Measurements from ENCODE around the gene NNAT. TPM values are rescaled to one million over a fixed set of nuclear protein-coding genes. Genes with fewer than 3 reads are reported as not detected.
"Not testable (repeated sequence)": the region's sequence is repeated elsewhere in the genome, so short reads cannot be mapped to it uniquely, and the experiment has no call there.

The NNAT gene
- total RNA-seq, 2 experiments from 2014 or later, result not detected

DNA sequence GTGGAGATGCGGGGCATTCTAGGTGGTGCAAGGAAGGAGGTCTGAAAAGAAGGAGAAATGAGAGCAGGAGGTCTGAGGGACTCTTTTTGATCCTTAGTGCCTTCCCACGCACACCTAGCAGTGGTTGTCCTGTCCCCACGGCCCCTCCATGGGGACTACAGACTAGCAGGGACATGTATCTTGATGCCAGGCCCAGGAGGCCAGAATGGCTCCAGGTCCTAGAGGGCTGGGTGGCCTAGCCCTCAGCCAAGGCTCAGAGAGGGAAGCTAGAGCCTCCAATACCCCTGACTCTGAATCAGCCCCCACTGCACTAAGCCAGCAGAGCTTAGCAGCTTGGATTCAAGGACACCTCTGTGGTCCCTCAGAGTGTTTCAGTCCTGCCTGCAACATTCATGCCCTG is 23.3 kb downstream of the NNAT start:
- CTCF ChIA-PET, result no interaction called here
- Mint-ChIP-seq H3K27ac (no peak overlapping the region), H3K4me1 (peaks cover 3% of the 10 kb centered on the region), H3K4me3 (no peak overlapping the region), H3K36me3 (no peaks in the 10 kb centered on the region), H3K9me3 (ENCODE audit: low read depth) (no peaks in the 10 kb centered on the region), H3K27me3 (no peaks in the 10 kb centered on the region)
- ATAC-seq (no peak), DNase-seq (peak; percentile 31)

- ATAC-seq, result no peak
- H3K36me3 Mint-ChIP-seq, result no peaks in the 10 kb centered on the region
- no peak overlapping the region for H3K27ac Mint-ChIP-seq
- no peak overlapping the region for H3K4me3 Mint-ChIP-seq
- DNase-seq, result no peak
- no peaks in the 10 kb centered on the region for H3K27me3 Mint-ChIP-seq
- CTCF ChIA-PET, result no interaction called here
- no peaks in the 10 kb centered on the region for H3K9me3 Mint-ChIP-seq (ENCODE audit: low read depth)
- peaks cover 3% of the 10 kb centered on the region for H3K4me1 Mint-ChIP-seq
These were observed 24.5 kb downstream of the NNAT start for GRCh38 chr20:37545516-37545915.

DNA sequence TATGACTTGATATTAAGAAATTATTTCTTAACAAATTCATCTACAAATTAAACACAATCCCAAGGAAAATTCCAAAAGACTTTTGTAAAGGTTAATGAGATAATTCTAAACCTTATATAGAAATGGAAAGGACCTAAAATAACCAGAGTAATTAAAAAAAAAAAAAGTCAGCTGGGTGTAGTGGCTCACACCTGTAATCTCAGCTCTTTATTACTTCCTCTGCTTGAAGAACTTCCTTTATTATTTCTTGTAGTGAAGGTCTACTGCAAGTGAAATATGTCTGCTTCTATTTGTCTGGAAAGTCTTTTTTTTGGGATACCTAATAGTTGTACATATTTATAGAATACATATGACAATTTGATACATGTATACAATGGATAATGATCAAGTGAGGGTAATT is 26.9 kb downstream of the NNAT start:
- H3K36me3 Mint-ChIP-seq, result no peaks in the 10 kb centered on the region

DNA sequence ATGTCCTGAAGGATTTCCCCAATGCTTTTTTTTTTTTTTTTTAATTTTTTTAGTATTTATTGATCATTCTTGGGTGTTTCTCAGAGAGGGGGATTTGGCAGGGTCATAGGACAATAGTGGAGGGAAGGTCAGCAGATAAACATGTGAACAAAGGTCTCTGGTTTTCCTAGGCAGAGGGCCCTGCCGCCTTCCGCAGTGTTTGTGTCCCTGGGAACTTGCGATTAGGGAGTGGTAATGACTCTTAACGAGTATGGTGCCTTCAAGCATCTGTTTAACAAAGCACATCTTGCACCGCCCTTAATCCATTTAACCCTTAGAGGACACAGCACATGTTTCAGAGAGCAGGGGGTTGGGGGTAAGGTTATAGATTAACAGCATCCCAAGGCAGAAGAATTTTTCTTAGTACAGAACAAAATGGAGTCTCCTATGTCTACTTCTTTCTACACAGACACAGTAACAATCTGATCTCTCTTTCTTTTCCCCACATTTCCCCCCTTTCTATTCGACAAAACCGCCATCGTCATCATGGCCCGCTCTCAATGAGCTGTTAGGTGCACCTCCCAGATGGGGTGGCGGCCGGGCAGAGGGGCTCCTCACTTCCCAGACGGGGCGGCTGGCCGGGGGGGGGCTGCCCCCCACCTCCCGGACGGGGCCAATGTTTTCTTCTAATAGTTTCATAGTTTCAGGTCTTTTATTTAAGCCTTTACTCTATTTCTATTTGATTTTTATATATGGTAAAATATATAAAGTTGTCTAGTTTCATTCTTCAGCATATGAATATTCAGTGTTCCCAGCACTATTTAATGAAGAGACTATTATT is 29.3 kb downstream of the NNAT start:
- not testable (repeated sequence) for H3K4me1 Mint-ChIP-seq; H3K36me3 Mint-ChIP-seq; ATAC-seq; DNase-seq; H3K4me3 Mint-ChIP-seq; H3K27ac Mint-ChIP-seq; H3K9me3 Mint-ChIP-seq (ENCODE audit: low read depth)
- CTCF ChIA-PET, result interaction anchor here (0.7 to 1.9 kb wide), 2 partner anchors 508 to 733 kb away, joined by 4 to 5 read pairs; no protein-coding TSS in a partner anchor
- peaks cover 25% of the 10 kb centered on the region for H3K27me3 Mint-ChIP-seq

More for the DNA sequence above, 26.9 kb downstream of the NNAT start:
- CTCF ChIA-PET, result interaction anchor here (1.0 to 1.9 kb wide), 2 partner anchors 352 to 510 kb away, joined by 3 to 4 read pairs; no protein-coding TSS in a partner anchor
- Mint-ChIP-seq H3K4me3 (no peak overlapping the region), H3K27ac (no peak overlapping the region), H3K27me3 (peaks cover 16% of the 10 kb centered on the region), H3K4me1 (peaks cover 7% of the 10 kb centered on the region), H3K9me3 (ENCODE audit: low read depth) (no peaks in the 10 kb centered on the region)
- ATAC-seq, result no peak
- DNase-seq, result no peak

DNA sequence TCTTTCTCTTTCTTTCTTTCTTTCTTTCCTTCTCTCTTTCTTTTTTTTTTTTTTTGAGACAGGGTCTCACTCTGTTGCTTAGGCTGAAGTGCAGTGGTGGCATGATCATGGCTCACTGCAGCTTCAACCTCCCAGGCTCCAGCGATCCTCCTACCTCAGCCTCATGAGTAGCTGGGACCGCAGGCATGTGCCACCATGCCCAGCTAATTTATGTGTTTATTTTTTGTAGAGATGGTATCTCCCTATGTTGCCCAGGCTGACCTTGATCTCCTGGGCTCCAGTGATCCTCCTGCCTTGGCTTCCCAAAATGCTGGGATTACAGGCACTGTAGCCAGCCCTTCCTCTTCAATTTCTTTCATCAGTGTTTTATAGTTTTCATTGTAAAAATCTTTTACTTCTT is 30.6 kb downstream of the NNAT start:
- ATAC-seq; H3K27ac Mint-ChIP-seq; DNase-seq; H3K36me3 Mint-ChIP-seq; CTCF ChIA-PET; H3K9me3 Mint-ChIP-seq (ENCODE audit: low read depth); H3K4me1 Mint-ChIP-seq; H3K4me3 Mint-ChIP-seq: not testable (repeated sequence)
- H3K27me3 Mint-ChIP-seq, result peaks cover 27% of the 10 kb centered on the region

DNA sequence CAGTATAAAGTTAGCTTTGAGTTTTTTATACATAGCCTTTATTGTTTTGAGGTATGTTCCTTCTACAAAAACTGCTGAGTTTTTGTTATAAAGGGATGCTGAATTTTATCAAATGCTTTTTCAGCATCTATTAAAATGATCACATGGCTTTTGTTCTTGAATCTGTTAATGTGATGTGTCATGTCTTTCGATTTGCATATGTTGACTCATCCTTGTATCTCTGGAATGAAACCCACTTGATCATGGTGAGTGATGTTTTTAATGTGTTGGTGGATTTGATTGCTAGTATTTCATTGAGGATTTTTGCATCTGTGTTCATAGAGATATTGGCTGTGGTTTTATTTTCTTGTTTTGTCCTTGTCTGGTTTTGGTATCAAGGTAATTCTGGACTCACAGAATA is 31.4 kb downstream of the NNAT start:
- H3K27me3 Mint-ChIP-seq, result peaks cover 30% of the 10 kb centered on the region
- ATAC-seq (no peak), DNase-seq (no peak)
- H3K27ac Mint-ChIP-seq, result no peak overlapping the region
- no peaks in the 10 kb centered on the region for H3K36me3 Mint-ChIP-seq
- H3K4me3 Mint-ChIP-seq, result no peak overlapping the region
- H3K9me3 Mint-ChIP-seq (ENCODE audit: low read depth), result no peaks in the 10 kb centered on the region
- CTCF ChIA-PET, result no interaction called here
- peaks cover 8% of the 10 kb centered on the region for H3K4me1 Mint-ChIP-seq

- H3K4me3 Mint-ChIP-seq; H3K36me3 Mint-ChIP-seq; DNase-seq; ATAC-seq; H3K9me3 Mint-ChIP-seq (ENCODE audit: low read depth); H3K27ac Mint-ChIP-seq; H3K4me1 Mint-ChIP-seq: not testable (repeated sequence)
- CTCF ChIA-PET, result interaction anchor here (1.0 to 1.5 kb wide), 2 partner anchors 10 to 13 kb away, joined by 3 to 4 read pairs; no protein-coding TSS in a partner anchor
- peaks cover 30% of the 10 kb centered on the region for H3K27me3 Mint-ChIP-seq
These were observed 33.8 kb downstream of the NNAT start for GRCh38 chr20:37554721-37555298.

DNA sequence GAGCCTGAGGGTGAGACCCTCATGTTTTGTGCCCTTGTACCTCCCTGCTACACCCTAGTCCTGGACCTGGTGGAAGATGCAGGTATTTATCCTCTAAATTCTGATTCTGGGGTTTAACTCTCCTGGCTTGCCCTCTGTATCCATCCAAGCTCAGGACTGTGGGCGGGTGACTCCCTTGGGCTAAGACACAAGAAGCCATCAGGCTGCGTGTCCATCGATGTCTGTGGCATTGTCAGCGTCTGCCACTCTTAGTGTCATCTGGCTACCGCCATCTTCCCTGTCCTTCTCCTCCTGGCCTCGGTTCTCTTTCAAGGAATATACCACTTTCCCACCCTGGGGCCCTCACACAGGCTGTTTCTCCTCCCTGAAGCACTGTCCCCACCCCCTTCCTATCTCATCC is 35.5 kb downstream of the NNAT start:
- Mint-ChIP-seq H3K4me1 (peaks cover 8% of the 10 kb centered on the region), H3K27me3 (peaks cover 32% of the 10 kb centered on the region), H3K36me3 (no peaks in the 10 kb centered on the region), H3K27ac (no peak overlapping the region), H3K4me3 (no peak overlapping the region), H3K9me3 (ENCODE audit: low read depth) (no peaks in the 10 kb centered on the region)
- ATAC-seq (no peak), DNase-seq (no peak)
- CTCF ChIA-PET, result no interaction called here

DNA sequence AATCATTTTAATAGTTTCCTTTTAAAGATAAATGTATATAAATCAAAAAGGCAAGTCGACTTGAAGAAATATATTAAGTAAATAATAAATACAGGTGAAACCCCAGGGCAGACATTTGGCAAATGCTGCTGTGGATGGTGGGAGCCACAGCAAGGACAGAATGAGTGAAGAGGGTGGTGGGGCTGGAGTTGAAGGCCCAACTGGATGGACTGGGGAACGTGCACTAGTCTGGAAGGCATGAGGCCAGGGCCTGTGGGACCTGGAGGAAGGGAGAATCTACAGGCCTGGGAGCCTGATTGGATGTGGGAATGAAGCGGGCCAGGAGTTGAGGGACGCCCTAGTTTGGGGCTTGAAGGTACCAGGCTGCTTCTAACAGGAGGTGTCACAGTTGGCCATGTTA is 37.3 kb downstream of the NNAT start:
- CTCF ChIA-PET, result no interaction called here
- peaks cover 25% of the 10 kb centered on the region for H3K27me3 Mint-ChIP-seq
- no peaks in the 10 kb centered on the region for H3K36me3 Mint-ChIP-seq
- H3K27ac Mint-ChIP-seq, result no peak overlapping the region
- H3K4me1 Mint-ChIP-seq, result no peaks in the 10 kb centered on the region
- no peak for ATAC-seq
- H3K9me3 Mint-ChIP-seq (ENCODE audit: low read depth), result no peaks in the 10 kb centered on the region
- H3K4me3 Mint-ChIP-seq, result no peak overlapping the region
- DNase-seq, result no peak

- ATAC-seq (no peak), DNase-seq (no peak)
- Mint-ChIP-seq H3K27me3 (peaks cover 29% of the 10 kb centered on the region), H3K4me3 (no peak overlapping the region), H3K27ac (no peak overlapping the region), H3K4me1 (no peaks in the 10 kb centered on the region), H3K36me3 (no peaks in the 10 kb centered on the region), H3K9me3 (ENCODE audit: low read depth) (no peaks in the 10 kb centered on the region)
- CTCF ChIA-PET, result no interaction called here
These were observed 37.7 kb downstream of the NNAT start for GRCh38 chr20:37558779-37559178.

- DNase-seq (no peak), ATAC-seq (no peak)
- Mint-ChIP-seq H3K9me3 (ENCODE audit: low read depth) (no peaks in the 10 kb centered on the region), H3K27ac (no peak overlapping the region), H3K4me3 (no peak overlapping the region), H3K4me1 (no peaks in the 10 kb centered on the region), H3K27me3 (peaks cover 27% of the 10 kb centered on the region), H3K36me3 (no peaks in the 10 kb centered on the region)
- CTCF ChIA-PET, result no interaction called here
These were observed 38.4 kb downstream of the NNAT start for GRCh38 chr20:37559312-37560027.

GRCh38 chr20:37560629-37561028 is 39.6 kb downstream of the NNAT start:
- H3K4me1 Mint-ChIP-seq, result no peaks in the 10 kb centered on the region
- H3K4me3 Mint-ChIP-seq, result no peak overlapping the region
- H3K9me3 Mint-ChIP-seq (ENCODE audit: low read depth), result no peaks in the 10 kb centered on the region
- H3K27ac Mint-ChIP-seq, result no peak overlapping the region
- H3K27me3 Mint-ChIP-seq, result peaks cover 31% of the 10 kb centered on the region
- ATAC-seq (no peak), DNase-seq (no peak)
- H3K36me3 Mint-ChIP-seq, result no peaks in the 10 kb centered on the region
- CTCF ChIA-PET, result no interaction called here

DNA sequence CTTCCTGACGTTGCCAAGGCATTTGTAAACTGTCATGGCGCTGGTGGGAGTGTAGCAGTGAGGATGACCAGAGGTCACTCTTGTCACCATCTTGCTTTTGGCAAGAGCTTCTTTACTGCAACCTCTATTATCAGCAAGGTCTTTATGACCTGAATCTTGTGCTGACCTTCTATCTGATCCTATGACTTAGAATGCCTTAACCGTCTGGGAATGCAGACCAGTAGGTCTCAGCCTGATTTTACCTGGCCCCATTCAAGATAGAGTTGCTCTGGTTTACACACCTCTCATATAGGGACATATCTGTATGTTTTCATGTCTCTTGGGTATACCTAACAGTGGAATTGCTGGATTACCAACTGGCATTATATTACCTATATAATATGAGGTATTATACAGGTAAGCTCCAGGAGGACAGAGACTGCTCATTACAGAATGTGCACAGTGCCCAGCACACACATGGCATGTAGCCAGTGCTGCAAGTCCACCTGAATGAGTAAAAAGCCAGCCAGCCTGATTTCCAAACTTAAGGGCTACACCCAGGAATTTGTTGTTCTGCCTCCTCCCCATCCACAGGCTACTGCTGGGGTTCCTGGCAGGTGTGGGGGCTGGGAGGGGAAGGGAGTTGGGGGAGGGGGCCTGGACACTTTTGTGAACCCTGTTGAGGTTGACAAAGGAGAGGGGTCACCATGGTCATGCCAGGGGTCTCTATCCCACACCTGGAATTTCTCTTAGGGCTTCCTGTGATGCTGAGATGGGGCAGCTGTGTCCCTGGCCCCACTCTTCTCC is 41.8 kb downstream of the NNAT start:
- H3K4me1 Mint-ChIP-seq, result no peaks in the 10 kb centered on the region
- no peaks in the 10 kb centered on the region for H3K9me3 Mint-ChIP-seq (ENCODE audit: low read depth)
- CTCF ChIA-PET, result interaction anchor here (2.8 kb wide), 1 partner anchor 430 kb away, joined by 37 read pairs; no protein-coding TSS in a partner anchor
- H3K27me3 Mint-ChIP-seq, result peaks cover 40% of the 10 kb centered on the region
- H3K4me3 Mint-ChIP-seq, result no peak overlapping the region
- no peak for DNase-seq
- no peak overlapping the region for H3K27ac Mint-ChIP-seq
- no peak for ATAC-seq
- H3K36me3 Mint-ChIP-seq, result no peaks in the 10 kb centered on the region

Measured in activated CD8-positive, alpha-beta memory T cell treated with anti-CD3 and anti-CD28 coated beads, Interleukin-2, amount 10 ng/mL, durations not matched to agents 7 days and 5 days (primary cell).